ENCODE measurements around the gene PIP5KL1. TPM values are rescaled to one million over a fixed set of nuclear protein-coding genes. Genes with fewer than 3 reads are reported as not detected.

The PIP5KL1 gene
- total and polyA plus RNA-seq, 2 of the 4 experiments (the other 2 are of a cell fraction): 0.36 to 3.6 TPM

DNA sequence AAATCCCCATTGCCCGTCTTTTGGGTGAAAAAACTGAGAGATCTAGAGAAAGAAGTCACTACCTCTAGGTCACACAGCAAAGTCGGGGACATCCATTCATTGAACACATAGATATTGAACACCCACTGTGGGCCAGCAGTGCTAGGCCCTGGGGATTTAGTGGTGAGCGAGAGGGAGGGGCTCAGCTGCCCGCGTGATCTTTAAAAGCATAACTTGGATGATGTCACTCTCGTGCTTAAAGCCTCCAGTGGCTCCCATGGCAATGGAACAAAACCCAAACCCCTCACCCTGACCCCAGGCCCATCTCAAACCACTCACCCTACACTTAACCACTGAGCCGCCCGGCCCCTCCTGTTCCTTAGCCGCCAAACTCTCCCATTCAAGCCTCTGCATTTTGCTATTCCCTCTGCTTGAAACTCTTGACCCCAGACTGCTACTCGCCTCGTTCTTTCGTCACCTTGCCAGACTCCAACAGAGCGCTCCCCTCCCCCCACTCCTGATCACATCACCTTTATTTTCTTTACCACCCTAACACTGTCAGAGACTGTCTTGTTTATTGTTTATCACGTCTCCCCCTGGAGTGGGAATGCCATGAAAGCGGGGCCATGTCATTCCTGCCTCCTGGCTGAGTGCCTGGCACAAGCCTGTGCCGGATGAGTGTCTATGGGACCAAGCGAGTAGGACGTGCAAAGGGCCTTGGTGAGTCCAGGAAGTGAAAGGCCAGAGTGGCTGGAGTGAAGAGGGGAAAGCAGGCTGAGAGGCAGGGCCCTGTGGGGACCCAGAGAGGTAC lies 710 bp upstream of the PIP5KL1 start (continued):
- TF ChIP-seq FOS (IDR thresholded peaks at IDR 0.05; ENCODE audit: low read depth, low read length) (peak; percentile 20; the same call in 1 of the 2 replicates), MAZ (IDR thresholded peaks at IDR 0.05; ENCODE audit: borderline replicate concordance, low read depth, low read length) (0 out of 2 replicates have a peak, but pooled peaks have one; percentile 16), POLR2A (IDR thresholded peaks at IDR 0.05; ENCODE audit: low read depth, low read length) (peak; percentile 28; the same call in 1 of the 2 replicates)

DNA sequence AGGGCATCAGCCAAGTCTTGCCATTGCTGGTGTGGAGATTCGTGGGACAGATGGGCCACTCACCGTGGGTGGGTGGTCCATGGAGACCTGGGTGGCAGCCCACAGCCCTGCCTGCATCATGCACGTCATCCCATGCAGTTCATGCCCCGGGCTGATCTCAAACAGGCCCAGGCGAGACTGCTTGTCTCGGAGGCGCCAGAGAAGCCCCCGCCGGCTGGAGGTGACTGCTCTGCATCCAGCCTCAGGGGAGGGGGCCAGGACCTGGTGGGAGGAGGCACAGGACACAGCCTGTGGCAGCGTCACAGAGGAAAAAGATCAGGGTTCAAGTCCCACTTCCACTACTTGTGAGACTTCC lies 975 bp downstream of the PIP5KL1 start:
- intact Hi-C loops (cut with micrococcal nuclease): loop anchor here (10.0 kb wide), 2 partner anchors 425 to 725 kb away; no protein-coding TSS in a partner anchor

More for the DNA sequence above, 975 bp downstream of the PIP5KL1 start:
- Histone ChIP-seq H3K9ac (ENCODE audit: low read depth, low read length) (no peak overlapping the region), H3K14ac (replicated peaks; ENCODE audit: low read depth, low read length) (no peak overlapping the region), H3K27ac (ENCODE audit: insufficient read depth, low read length) (no peak overlapping the region), H3K18ac (ENCODE audit: low read depth, low read length) (no peak overlapping the region), H2BK20ac (ENCODE audit: low read depth, low read length) (no peak overlapping the region), H3K4me2 (ENCODE audit: low read depth, low read length) (no peak overlapping the region), H4K91ac (ENCODE audit: insufficient read depth, low read depth, low read length) (no peak overlapping the region), H3K4ac (ENCODE audit: low read depth, low read length) (no peak overlapping the region), H4K5ac (ENCODE audit: low read depth, low read length) (no peak overlapping the region), H2BK15ac (ENCODE audit: low read depth, low read length) (no peak overlapping the region), H4K20me1 (ENCODE audit: insufficient read depth, low read length) (peaks cover 11% of the 10 kb centered on the region), H2AK9ac (replicated peaks; ENCODE audit: low read depth, low read length, poor library complexity) (peak overlapping the region; percentile 37), H3K79me1 (ENCODE audit: low read depth in 1 of 2, low read length in 2 of 2) (peaks cover 0 to 24% of the 10 kb centered on the region in 2 experiments; a peak in 2 of 4 replicates), H3K4me3 (ENCODE audit: insufficient read depth, low read depth, low read length) (no peak overlapping the region), H3K36me3 (ENCODE audit: control insufficient read depth, insufficient read depth, low read length) (no peaks in the 10 kb centered on the region; the same call in 1 of the 2 replicates), H3K9me3 (ENCODE audit: control insufficient read depth, insufficient read depth, low read length) (no peaks in the 10 kb centered on the region), H2AK5ac (ENCODE audit: low read depth, low read length) (peak overlapping the region; percentile 48; the same call in 1 of the 2 replicates), H4K8ac (ENCODE audit: low read depth in 2 of 2, low read length in 2 of 2) (no peak overlapping the region), H2BK5ac (ENCODE audit: low read depth, low read length, poor library complexity, severe bottlenecking) (no peak overlapping the region), H3K4me1 (ENCODE audit: control insufficient read depth, insufficient read depth, low read length) (peaks cover 8% of the 10 kb centered on the region), H2AFZ (replicated peaks; ENCODE audit: low read length, poor library complexity) (no peak overlapping the region), H2BK120ac (ENCODE audit: low read depth, low read length) (no peak overlapping the region), H3K9me1 (ENCODE audit: insufficient read depth, low read length) (peaks cover 22% of the 10 kb centered on the region), H3K56ac (ENCODE audit: extremely low read depth, insufficient read depth, low read length) (no peak overlapping the region), H3K23ac (ENCODE audit: low read depth, low read length) (0 out of 2 replicates have a peak overlapping the region, but pooled peaks have one; percentile 89), H3K27me3 (ENCODE audit: control insufficient read depth, insufficient read depth, low read length) (no peaks in the 10 kb centered on the region)
- WGBS, 2 experiments (ENCODE audit: extremely low coverage in 2 of 2, insufficient read length in 1 of 2): 76% methylated on average over 6 of the region's 10 CpGs; no CpG with 5 or more reads in 1 of the 2 experiments
- ChIA-PET CTCF (no interaction called here), POLR2A (ENCODE audit: unreplicated experiment) (no interaction called here)
- in situ Hi-C loops (cut with MboI; ENCODE audit: low sequenced_read_pairs): no loop called here
- ATAC-seq (ENCODE audit: low read depth): no peak
- dilution Hi-C loops (cut with HindIII; ENCODE audit: low sequenced_read_pairs, unreplicated experiment): no loop called here
- no TSS peak for BruUV-seq (replicated peaks)
- TF ChIP-seq RCOR1 (IDR thresholded peaks at IDR 0.05; ENCODE audit: insufficient replicate concordance, low read length) (no peak), POLR2A (IDR thresholded peaks at IDR 0.05; ENCODE audit: low read depth, low read length) (no peak), RAD21 (IDR thresholded peaks at IDR 0.05; ENCODE audit: low read length) (no peak), CHD1 (IDR thresholded peaks at IDR 0.05; ENCODE audit: low read depth, low read length) (no peak), FOS (IDR thresholded peaks at IDR 0.05; ENCODE audit: low read depth, low read length) (no peak), MXI1 (IDR thresholded peaks at IDR 0.05; ENCODE audit: borderline replicate concordance, low read depth, low read length) (no peak), NFE2L2 (IDR thresholded peaks at IDR 0.05; ENCODE audit: low read depth, low read length) (no peak), MAZ (IDR thresholded peaks at IDR 0.05; ENCODE audit: borderline replicate concordance, low read depth, low read length) (no peak)
- TF ChIP-seq, protein P1, sequence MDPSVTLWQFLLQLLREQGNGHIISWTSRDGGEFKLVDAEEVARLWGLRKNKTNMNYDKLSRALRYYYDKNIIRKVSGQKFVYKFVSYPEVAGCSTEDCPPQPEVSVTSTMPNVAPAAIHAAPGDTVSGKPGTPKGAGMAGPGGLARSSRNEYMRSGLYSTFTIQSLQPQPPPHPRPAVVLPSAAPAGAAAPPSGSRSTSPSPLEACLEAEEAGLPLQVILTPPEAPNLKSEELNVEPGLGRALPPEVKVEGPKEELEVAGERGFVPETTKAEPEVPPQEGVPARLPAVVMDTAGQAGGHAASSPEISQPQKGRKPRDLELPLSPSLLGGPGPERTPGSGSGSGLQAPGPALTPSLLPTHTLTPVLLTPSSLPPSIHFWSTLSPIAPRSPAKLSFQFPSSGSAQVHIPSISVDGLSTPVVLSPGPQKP (IDR thresholded peaks at IDR 0.05; ENCODE audit: borderline replicate concordance, low read depth, low read length): no peak
- TF ChIP-seq, protein P2, sequence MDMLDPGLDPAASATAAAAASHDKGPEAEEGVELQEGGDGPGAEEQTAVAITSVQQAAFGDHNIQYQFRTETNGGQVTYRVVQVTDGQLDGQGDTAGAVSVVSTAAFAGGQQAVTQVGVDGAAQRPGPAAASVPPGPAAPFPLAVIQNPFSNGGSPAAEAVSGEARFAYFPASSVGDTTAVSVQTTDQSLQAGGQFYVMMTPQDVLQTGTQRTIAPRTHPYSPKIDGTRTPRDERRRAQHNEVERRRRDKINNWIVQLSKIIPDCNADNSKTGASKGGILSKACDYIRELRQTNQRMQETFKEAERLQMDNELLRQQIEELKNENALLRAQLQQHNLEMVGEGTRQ (IDR thresholded peaks at IDR 0.05; ENCODE audit: low read depth, low read length): no peak
- no peak for DNase-seq

Data from IMR-90 (cell line).